NCI-H128 (cell line): ENCODE measurements around the gene DALRD3.

Source experiments
- DNase-seq: peaks from one replicate; lab custom pipeline; 2025; ENCODE audit not compliant: unreplicated experiment; lab: John Stamatoyannopoulos, UW

DALRD3 gene

GRCh38 chr3:49006408-49007067, 11.8 kb downstream of the DALRD3 start:
- DNase-seq, result no peak

GRCh38 chr3:49005998-49006397, 12.4 kb downstream of the DALRD3 start:
- DNase-seq, result no peak

GRCh38 chr3:49005303-49005680, 13.1 kb downstream of the DALRD3 start:
- no peak for DNase-seq

GRCh38 chr3:49004352-49005302, 13.8 kb downstream of the DALRD3 start:
- DNase-seq, result no peak

GRCh38 chr3:49001155-49001554, 17.2 kb downstream of the DALRD3 start:
- no peak for DNase-seq

- no peak for DNase-seq
Measured at GRCh38 chr3:48999085-48999858, 19.1 kb downstream of the DALRD3 start.

- peak; percentile 78 for DNase-seq
Measured at GRCh38 chr3:48997714-48998637, 20.4 kb downstream of the DALRD3 start.

GRCh38 chr3:48997102-48997635, 21.2 kb downstream of the DALRD3 start:
- DNase-seq, result no peak

- no peak for DNase-seq
Measured at GRCh38 chr3:48996640-48997039, 21.7 kb downstream of the DALRD3 start.

- DNase-seq, result no peak
Measured at GRCh38 chr3:48993834-48994233, 24.5 kb downstream of the DALRD3 start.

GRCh38 chr3:48991851-48992545, 26.4 kb downstream of the DALRD3 start:
- no peak for DNase-seq

GRCh38 chr3:48990636-48991469, 27.5 kb downstream of the DALRD3 start:
- no peak for DNase-seq

- DNase-seq, result peak; percentile 19
Measured at GRCh38 chr3:48989796-48990635, 28.4 kb downstream of the DALRD3 start, which contains the start of gene P4HTM. Gene P4HTM, plus strand, starts transcription at chr3:48990241. Its CDS starts 16 bp downstream, at chr3:48990257.

- DNase-seq, result no peak
Measured at GRCh38 chr3:48989126-48989795, 29.1 kb downstream of the DALRD3 start.

- DNase-seq, result no peak
Measured at GRCh38 chr3:48985831-48986376, 32.5 kb downstream of the DALRD3 start.

GRCh38 chr3:48984663-48985062, 33.7 kb downstream of the DALRD3 start:
- DNase-seq, result no peak

GRCh38 chr3:48983096-48983495, 35.3 kb downstream of the DALRD3 start:
- no peak for DNase-seq
